OCI-LY7 (cell line): ENCODE measurements around the gene MRPS12. TPM values are rescaled to one million over a fixed set of nuclear protein-coding genes. Genes with fewer than 3 reads are reported as not detected.

ENCODE experiments used
- BruUV-seq: library from RNA; stranded (reverse); fragments of 400-500 nt; replicated peaks from 2 replicates; lab custom pipeline; 2021; lab: Mats Ljungman, UMichigan
- CTCF ChIA-PET: fragments of 300-600 bp; sonication (Branson Sonifier 250); formaldehyde crosslinking; loops from one replicate; lab custom pipeline; 2022; ENCODE audit warnings: antibody characterized with exemption; ENCODE audit not compliant: unreplicated experiment; lab: Charles Lee
- POLR2A ChIA-PET: fragments of 300-600 bp; sonication (Branson Sonifier 250); formaldehyde crosslinking; loops from one replicate; lab custom pipeline; 2022; ENCODE audit warnings: antibody characterized with exemption; lab: Charles Lee
- DNase-seq: peaks from one replicate; pipeline ENCODE4 v3.0.0-alpha.2; 2015; ENCODE audit warnings: low spot score
- H2AFZ ChIP-seq: fragments of 200-600 bp; sonication (generic), shearing (Covaris generic); 2 replicates; pipeline ENCODE4 v1.6.1; 2014; ENCODE audit warnings: mild to moderate bottlenecking, antibody characterized with exemption, low read length, moderate library complexity
- H3K27ac ChIP-seq: fragments of 200-600 bp; sonication (generic); 2 replicates; pipeline ENCODE4 v1.5.1; 2014; ENCODE audit warnings: mixed run types, low read depth, mild to moderate bottlenecking, moderate library complexity, low read length, inconsistent platforms; ENCODE audit not compliant: poor library complexity, severe bottlenecking
- H3K36me3 ChIP-seq: fragments of 200-600 bp; sonication (generic); 2 replicates; pipeline ENCODE4 v1.6.1; 2014; ENCODE audit warnings: mild to moderate bottlenecking, antibody characterized with exemption, low read length, moderate library complexity, mixed read lengths; ENCODE audit not compliant: insufficient read depth
- H3K4me1 ChIP-seq: fragments of 200-600 bp; sonication (generic); 2 replicates; pipeline ENCODE4 v1.5.1; 2014; ENCODE audit warnings: mild to moderate bottlenecking, low read length; ENCODE audit not compliant: insufficient read depth, poor library complexity, severe bottlenecking
- H3K4me2 ChIP-seq: fragments of 200-600 bp; sonication (generic); 2 replicates; pipeline ENCODE4 v1.6.1; 2014; ENCODE audit warnings: mild to moderate bottlenecking, low read length
- H3K4me3 ChIP-seq: fragments of 200-600 bp; sonication (generic); 2 replicates; pipeline ENCODE4 v1.5.1; 2014; ENCODE audit warnings: mild to moderate bottlenecking, low read depth, low read length; ENCODE audit not compliant: poor library complexity, severe bottlenecking
- H3K79me2 ChIP-seq: fragments of 200-600 bp; sonication (generic); 2 replicates; pipeline ENCODE4 v1.6.1; 2016; ENCODE audit warnings: low read depth, mild to moderate bottlenecking, low read length, moderate library complexity, mixed read lengths; ENCODE audit not compliant: insufficient read depth
- H3K9me2 ChIP-seq: fragments of 200-600 bp; sonication (generic); 2 replicates; pipeline ENCODE4 v1.6.1; 2016; ENCODE audit warnings: mild to moderate bottlenecking, low read length, mixed read lengths; ENCODE audit not compliant: insufficient read depth
- H3K9me3 ChIP-seq: fragments of 200-600 bp; sonication (generic); 2 replicates; pipeline ENCODE4 v1.6.1; 2014; ENCODE audit warnings: mild to moderate bottlenecking, mixed run types, low read length, mixed read lengths
- H4K20me1 ChIP-seq: fragments of 200-600 bp; sonication (generic); 2 replicates; pipeline ENCODE4 v1.6.1; 2014; ENCODE audit warnings: mild to moderate bottlenecking, antibody characterized with exemption, low read length, moderate library complexity, mixed read lengths; ENCODE audit not compliant: insufficient read depth
- EZH2phosphoT487 ChIP-seq: fragments of 200-600 bp; sonication (generic); IDR thresholded peaks from 2 replicates; pipeline ENCODE4 v1.6.1; 2018; ENCODE audit warnings: low read depth, borderline replicate concordance, mild to moderate bottlenecking, mixed run types, antibody characterized with exemption, low read length, moderate library complexity, mixed read lengths
- intact Hi-C: fragments of 100-400 bp; cut with micrococcal nuclease; formaldehyde crosslinking; loops from one replicate; pipeline ENCODE4 v1.10.0; 2022; ENCODE audit not compliant: unreplicated experiment
- total RNA-seq, 2 experiments: library from RNA; depleted of rRNA in 1 of 2; stranded (reverse); fragments of >200 nt in 1 of 2; shearing (Covaris generic) in 1 of 2; gene quantifications; 2 replicates each; pipeline ENCODE4 v1.2.3, GENCODE V29; 2014 to 2022
- TF ChIP-seq, protein P1 (sequence below): fragments of 200-600 bp; sonication (generic); conservative IDR thresholded peaks from 2 replicates; pipeline ENCODE4 v1.5.1; 2014; ENCODE audit warnings: mild to moderate bottlenecking, antibody characterized with exemption, low read length, moderate library complexity, mixed read lengths

MRPS12 gene
- total RNA-seq, 2 experiments from 2014 or later = 63.5 to 74.6 TPM

DNA sequence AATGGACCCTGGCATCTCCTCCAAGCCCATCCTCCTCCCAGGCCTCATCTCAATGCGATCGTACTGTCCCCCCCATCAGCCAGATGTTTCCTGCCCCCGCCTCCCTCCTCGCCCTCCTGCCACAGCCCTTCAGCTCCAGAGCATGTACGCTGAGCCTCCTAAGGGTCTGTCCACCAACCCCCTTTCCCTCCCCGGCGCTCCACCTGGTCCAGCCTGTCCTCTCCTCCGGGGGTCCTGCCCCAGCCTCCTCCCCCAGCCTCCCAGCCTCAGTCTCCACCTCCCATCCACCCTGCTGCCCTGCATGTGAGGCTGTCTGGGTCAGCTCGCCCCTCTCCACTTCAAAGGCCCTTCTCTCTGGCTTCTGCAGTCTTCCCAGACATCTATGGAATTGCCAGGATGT lies 35.8 kb upstream of the MRPS12 start:
- no peaks in the 10 kb centered on the region; the same call in 1 of the 2 replicates for H3K79me2 ChIP-seq
- H3K4me2 ChIP-seq = no peak overlapping the region
- peaks cover 10% of the 10 kb centered on the region for H3K4me1 ChIP-seq
- no peak for TF ChIP-seq EZH2phosphoT487
- TF ChIP-seq, protein P1, sequence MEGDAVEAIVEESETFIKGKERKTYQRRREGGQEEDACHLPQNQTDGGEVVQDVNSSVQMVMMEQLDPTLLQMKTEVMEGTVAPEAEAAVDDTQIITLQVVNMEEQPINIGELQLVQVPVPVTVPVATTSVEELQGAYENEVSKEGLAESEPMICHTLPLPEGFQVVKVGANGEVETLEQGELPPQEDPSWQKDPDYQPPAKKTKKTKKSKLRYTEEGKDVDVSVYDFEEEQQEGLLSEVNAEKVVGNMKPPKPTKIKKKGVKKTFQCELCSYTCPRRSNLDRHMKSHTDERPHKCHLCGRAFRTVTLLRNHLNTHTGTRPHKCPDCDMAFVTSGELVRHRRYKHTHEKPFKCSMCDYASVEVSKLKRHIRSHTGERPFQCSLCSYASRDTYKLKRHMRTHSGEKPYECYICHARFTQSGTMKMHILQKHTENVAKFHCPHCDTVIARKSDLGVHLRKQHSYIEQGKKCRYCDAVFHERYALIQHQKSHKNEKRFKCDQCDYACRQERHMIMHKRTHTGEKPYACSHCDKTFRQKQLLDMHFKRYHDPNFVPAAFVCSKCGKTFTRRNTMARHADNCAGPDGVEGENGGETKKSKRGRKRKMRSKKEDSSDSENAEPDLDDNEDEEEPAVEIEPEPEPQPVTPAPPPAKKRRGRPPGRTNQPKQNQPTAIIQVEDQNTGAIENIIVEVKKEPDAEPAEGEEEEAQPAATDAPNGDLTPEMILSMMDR = no peak
- ChIA-PET CTCF (no interaction called here), POLR2A (no interaction called here)
- no peaks in the 10 kb centered on the region for H3K36me3 ChIP-seq
- H3K4me3 ChIP-seq = no peak overlapping the region
- BruUV-seq = no TSS peak
- no peaks in the 10 kb centered on the region for H4K20me1 ChIP-seq
- intact Hi-C loops = no loop called here
- H3K27ac ChIP-seq = no peak overlapping the region
- no peaks in the 10 kb centered on the region for H3K9me3 ChIP-seq
- H3K9me2 ChIP-seq = no peaks in the 10 kb centered on the region
- DNase-seq = no peak
- H2AFZ ChIP-seq = no peak overlapping the region

GRCh38 chr19:38898788-38899446 lies 31.8 kb upstream of the MRPS12 start:
- peak overlapping the region; percentile 82 for H3K4me2 ChIP-seq
- DNase-seq = peak; percentile 27
- no peaks in the 10 kb centered on the region for H3K9me2 ChIP-seq
- BruUV-seq = TSS peak; percentile 64
- TF ChIP-seq, protein P1 = no peak
- no peak for TF ChIP-seq EZH2phosphoT487
- H2AFZ ChIP-seq = peak overlapping the region; percentile 69
- H3K4me1 ChIP-seq = peaks cover 16% of the 10 kb centered on the region
- peaks cover 3% of the 10 kb centered on the region; the same call in 1 of the 2 replicates for H3K36me3 ChIP-seq
- no peaks in the 10 kb centered on the region for H4K20me1 ChIP-seq
- ChIA-PET CTCF (no interaction called here), POLR2A (interaction anchor here (1.2 kb wide), 1 partner anchor 31 kb away, joined by 3 read pairs; the partner anchor contains the start of gene SARS2)
- peaks cover 19% of the 10 kb centered on the region for H3K79me2 ChIP-seq
- peak overlapping the region; percentile 83 for H3K4me3 ChIP-seq
- intact Hi-C loops = loop anchor here (2.0 kb wide), 1 partner anchor 48 kb away; no protein-coding TSS in a partner anchor
- H3K27ac ChIP-seq = no peak overlapping the region
- peaks cover 4% of the 10 kb centered on the region; the same call in 1 of the 2 replicates for H3K9me3 ChIP-seq
